Measurements from ENCODE around the gene NEK4. TPM values are rescaled to one million over a fixed set of nuclear protein-coding genes. Genes with fewer than 3 reads are reported as not detected.
A peak's percentile ranks its signal among the peaks of the same experiment; 100 is the strongest.

Gene NEK4
- total and polyA plus RNA-seq, 2 of the 13 experiments (the other 11 are each of a cell fraction or from before 2014, with no cell fraction given) = 16.5 to 38.0 TPM

DNA sequence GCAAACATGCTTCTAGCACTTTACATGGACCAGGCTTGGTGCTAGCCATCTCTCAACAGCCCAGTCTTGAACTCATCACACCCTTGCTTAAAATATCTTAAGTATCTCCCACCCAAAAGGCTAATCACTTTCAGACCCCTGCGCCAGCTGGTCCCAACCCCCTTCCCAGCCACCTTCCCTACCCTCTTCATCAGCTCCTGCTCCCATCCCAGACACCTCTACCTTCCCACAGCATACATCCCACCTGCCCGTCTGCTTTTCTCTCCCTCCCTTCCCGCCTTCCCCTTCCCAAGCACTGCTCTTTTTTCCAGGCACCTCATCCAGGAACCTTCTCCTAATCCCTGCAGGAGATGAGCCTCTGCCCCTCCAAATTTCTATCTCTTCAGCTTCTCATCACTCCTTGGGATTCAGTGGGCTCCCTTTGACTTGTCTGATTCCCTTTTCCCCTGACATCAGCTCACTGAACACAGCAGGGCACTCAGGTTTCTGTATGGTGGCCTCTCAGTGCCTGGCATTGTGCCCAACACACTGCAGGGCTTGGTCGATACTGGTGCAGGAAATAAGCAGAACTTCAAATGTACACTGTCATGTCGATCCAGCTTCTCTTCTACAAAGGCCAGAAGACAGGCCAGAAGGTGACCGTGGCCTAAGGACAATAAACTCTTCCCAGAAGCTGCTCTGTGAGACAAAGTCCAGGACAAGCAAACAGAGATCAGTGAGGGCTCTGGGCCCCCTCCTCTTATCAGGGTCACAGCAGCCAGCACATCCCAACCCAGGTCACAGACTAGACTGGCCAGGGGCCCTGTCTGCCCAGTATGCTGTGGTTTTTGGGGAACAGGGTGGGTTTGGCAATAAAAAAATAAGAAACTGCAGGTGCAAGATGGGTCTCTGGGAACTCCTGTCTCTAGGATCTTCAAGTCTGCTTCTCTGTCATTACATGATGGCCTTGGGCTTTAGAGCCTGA is 4.4 kb upstream of the NEK4 start (continued):
- TF ChIP-seq HMG20B (CRISPR knock-in tag; conservative IDR thresholded peaks at IDR 0.05) (peak; percentile 65), KLF16 (CRISPR knock-in tag; IDR thresholded peaks at IDR 0.05) (peak in 1 of 2 experiments; percentile 79; a peak in 2 of 4 replicates), DR1 (CRISPR knock-in tag; IDR thresholded peaks at IDR 0.05) (0 out of 2 replicates have a peak, but pooled peaks have one; percentile 35), ZNF780A (CRISPR knock-in tag; IDR thresholded peaks at IDR 0.05) (no peak; the same call in 1 of the 2 replicates), ZNF382 (CRISPR knock-in tag; IDR thresholded peaks at IDR 0.05; ENCODE audit: borderline replicate concordance) (no peak), RFX3 (CRISPR knock-in tag; IDR thresholded peaks at IDR 0.05) (no peak), ZFP36L1 (CRISPR knock-in tag; IDR thresholded peaks at IDR 0.05) (no peak), HMG20A (CRISPR knock-in tag; IDR thresholded peaks at IDR 0.05; ENCODE audit: borderline replicate concordance) (peak; percentile 84; the same call in 1 of the 2 replicates), JARID2 (CRISPR knock-in tag; IDR thresholded peaks at IDR 0.05; ENCODE audit: insufficient replicate concordance) (no peak), ZNF33A (CRISPR knock-in tag; IDR thresholded peaks at IDR 0.05; ENCODE audit: borderline replicate concordance) (no peak), ZNF317 (CRISPR knock-in tag; IDR thresholded peaks at IDR 0.05) (peak; percentile 31; the same call in 1 of the 2 replicates), ZNF234 (CRISPR knock-in tag; conservative IDR thresholded peaks at IDR 0.05) (no peak), RBFOX2 (IDR thresholded peaks at IDR 0.05; ENCODE audit: low read depth, low read length) (0 out of 2 replicates have a peak, but pooled peaks have one; percentile 21), IRF2 (CRISPR knock-in tag; IDR thresholded peaks at IDR 0.05) (peak; percentile 59; the same call in 1 of the 2 replicates), ATF7-NPFF (CRISPR knock-in tag; IDR thresholded peaks at IDR 0.05; ENCODE audit: low read depth) (peak; percentile 44; the same call in 1 of the 2 replicates)
- TF ChIP-seq, protein P1, sequence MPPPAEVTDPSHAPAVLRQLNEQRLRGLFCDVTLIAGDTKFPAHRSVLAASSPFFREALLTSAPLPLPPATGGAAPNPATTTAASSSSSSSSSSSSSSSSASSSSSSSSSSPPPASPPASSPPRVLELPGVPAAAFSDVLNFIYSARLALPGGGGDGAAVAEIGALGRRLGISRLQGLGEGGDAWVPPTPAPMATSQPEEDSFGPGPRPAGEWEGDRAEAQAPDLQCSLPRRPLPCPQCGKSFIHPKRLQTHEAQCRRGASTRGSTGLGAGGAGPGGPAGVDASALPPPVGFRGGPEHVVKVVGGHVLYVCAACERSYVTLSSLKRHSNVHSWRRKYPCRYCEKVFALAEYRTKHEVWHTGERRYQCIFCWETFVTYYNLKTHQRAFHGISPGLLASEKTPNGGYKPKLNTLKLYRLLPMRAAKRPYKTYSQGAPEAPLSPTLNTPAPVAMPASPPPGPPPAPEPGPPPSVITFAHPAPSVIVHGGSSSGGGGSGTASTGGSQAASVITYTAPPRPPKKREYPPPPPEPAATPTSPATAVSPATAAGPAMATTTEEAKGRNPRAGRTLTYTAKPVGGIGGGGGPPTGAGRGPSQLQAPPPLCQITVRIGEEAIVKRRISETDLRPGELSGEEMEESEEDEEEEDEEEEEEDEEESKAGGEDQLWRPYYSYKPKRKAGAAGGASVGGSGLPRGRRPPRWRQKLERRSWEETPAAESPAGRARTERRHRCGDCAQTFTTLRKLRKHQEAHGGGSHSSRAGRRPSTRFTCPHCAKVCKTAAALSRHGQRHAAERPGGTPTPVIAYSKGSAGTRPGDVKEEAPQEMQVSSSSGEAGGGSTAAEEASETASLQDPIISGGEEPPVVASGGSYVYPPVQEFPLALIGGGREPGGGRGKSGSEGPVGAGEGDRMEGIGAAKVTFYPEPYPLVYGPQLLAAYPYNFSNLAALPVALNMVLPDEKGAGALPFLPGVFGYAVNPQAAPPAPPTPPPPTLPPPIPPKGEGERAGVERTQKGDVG (CRISPR knock-in tag; IDR thresholded peaks at IDR 0.05; ENCODE audit: borderline replicate concordance) = peak; percentile 30; the same call in 1 of the 2 replicates
- TF ChIP-seq, protein P2, sequence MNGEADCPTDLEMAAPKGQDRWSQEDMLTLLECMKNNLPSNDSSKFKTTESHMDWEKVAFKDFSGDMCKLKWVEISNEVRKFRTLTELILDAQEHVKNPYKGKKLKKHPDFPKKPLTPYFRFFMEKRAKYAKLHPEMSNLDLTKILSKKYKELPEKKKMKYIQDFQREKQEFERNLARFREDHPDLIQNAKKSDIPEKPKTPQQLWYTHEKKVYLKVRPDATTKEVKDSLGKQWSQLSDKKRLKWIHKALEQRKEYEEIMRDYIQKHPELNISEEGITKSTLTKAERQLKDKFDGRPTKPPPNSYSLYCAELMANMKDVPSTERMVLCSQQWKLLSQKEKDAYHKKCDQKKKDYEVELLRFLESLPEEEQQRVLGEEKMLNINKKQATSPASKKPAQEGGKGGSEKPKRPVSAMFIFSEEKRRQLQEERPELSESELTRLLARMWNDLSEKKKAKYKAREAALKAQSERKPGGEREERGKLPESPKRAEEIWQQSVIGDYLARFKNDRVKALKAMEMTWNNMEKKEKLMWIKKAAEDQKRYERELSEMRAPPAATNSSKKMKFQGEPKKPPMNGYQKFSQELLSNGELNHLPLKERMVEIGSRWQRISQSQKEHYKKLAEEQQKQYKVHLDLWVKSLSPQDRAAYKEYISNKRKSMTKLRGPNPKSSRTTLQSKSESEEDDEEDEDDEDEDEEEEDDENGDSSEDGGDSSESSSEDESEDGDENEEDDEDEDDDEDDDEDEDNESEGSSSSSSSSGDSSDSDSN (CRISPR knock-in tag; IDR thresholded peaks at IDR 0.05) = peak; percentile 41; the same call in 1 of the 2 replicates
- TF ChIP-seq, protein P3, sequence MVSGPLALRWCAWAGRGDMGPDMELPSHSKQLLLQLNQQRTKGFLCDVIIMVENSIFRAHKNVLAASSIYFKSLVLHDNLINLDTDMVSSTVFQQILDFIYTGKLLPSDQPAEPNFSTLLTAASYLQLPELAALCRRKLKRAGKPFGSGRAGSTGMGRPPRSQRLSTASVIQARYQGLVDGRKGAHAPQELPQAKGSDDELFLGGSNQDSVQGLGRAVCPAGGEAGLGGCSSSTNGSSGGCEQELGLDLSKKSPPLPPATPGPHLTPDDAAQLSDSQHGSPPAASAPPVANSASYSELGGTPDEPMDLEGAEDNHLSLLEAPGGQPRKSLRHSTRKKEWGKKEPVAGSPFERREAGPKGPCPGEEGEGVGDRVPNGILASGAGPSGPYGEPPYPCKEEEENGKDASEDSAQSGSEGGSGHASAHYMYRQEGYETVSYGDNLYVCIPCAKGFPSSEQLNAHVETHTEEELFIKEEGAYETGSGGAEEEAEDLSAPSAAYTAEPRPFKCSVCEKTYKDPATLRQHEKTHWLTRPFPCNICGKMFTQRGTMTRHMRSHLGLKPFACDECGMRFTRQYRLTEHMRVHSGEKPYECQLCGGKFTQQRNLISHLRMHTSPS (CRISPR knock-in tag; IDR thresholded peaks at IDR 0.05; ENCODE audit: low read depth) = peak; percentile 95
- TF ChIP-seq, protein P4, sequence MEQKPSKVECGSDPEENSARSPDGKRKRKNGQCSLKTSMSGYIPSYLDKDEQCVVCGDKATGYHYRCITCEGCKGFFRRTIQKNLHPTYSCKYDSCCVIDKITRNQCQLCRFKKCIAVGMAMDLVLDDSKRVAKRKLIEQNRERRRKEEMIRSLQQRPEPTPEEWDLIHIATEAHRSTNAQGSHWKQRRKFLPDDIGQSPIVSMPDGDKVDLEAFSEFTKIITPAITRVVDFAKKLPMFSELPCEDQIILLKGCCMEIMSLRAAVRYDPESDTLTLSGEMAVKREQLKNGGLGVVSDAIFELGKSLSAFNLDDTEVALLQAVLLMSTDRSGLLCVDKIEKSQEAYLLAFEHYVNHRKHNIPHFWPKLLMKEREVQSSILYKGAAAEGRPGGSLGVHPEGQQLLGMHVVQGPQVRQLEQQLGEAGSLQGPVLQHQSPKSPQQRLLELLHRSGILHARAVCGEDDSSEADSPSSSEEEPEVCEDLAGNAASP (CRISPR knock-in tag; IDR thresholded peaks at IDR 0.05; ENCODE audit: borderline replicate concordance) = peak; percentile 98

Data from HepG2 (cell line).